HL-60 (cell line): ENCODE data around the gene AZIN2.

Source experiments
- GABPA ChIP-seq: IDR thresholded peaks from 2 replicates; pipeline ENCODE4 v1.6.1; 2012; ENCODE audit warnings: low read depth
- TF ChIP-seq, protein P1 (sequence below): IDR thresholded peaks from one replicate; pipeline ENCODE4 v1.5.1; 2011; ENCODE audit warnings: low read length, control low read depth, inconsistent platforms; ENCODE audit not compliant: insufficient read depth
- TF ChIP-seq, protein P2 (sequence below): IDR thresholded peaks from 2 replicates; pipeline ENCODE4 v1.6.1; 2012; ENCODE audit warnings: low read depth; ENCODE audit not compliant: insufficient replicate concordance

DNA sequence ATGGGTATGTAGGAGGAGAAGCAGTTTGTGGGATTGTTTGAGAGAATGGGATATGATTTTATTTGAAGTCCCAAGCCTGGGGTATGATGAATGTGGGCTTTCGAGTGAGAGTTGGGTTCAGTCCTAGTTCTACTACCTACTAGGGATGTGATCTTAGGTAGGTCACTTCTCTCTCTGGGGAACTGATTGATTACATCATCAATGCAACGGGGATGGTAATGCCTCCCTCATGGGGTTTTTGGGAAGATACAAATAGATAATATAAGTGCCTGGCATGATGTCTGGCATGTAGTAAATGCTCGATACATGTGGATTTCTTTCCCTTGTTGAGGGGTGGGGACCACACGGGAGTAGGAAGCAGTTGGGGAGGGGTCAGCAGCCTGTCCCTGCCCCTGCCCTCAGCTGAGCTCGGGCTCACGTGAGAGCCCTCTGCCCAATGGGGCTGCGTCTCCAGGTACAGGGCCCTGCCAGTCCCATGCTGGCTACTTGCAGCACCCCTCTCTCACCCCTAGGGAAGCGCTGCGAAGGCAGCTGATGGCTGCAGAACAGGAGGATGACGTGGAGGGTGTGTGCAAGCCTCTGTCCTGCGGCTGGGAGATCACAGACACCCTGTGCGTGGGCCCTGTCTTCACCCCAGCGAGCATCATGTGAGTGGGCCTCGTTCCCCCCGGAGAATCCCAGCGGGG lies 38.7 kb downstream of the AZIN2 start:
- TF ChIP-seq, protein P1, sequence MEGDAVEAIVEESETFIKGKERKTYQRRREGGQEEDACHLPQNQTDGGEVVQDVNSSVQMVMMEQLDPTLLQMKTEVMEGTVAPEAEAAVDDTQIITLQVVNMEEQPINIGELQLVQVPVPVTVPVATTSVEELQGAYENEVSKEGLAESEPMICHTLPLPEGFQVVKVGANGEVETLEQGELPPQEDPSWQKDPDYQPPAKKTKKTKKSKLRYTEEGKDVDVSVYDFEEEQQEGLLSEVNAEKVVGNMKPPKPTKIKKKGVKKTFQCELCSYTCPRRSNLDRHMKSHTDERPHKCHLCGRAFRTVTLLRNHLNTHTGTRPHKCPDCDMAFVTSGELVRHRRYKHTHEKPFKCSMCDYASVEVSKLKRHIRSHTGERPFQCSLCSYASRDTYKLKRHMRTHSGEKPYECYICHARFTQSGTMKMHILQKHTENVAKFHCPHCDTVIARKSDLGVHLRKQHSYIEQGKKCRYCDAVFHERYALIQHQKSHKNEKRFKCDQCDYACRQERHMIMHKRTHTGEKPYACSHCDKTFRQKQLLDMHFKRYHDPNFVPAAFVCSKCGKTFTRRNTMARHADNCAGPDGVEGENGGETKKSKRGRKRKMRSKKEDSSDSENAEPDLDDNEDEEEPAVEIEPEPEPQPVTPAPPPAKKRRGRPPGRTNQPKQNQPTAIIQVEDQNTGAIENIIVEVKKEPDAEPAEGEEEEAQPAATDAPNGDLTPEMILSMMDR: no peak
- TF ChIP-seq, protein P2, sequence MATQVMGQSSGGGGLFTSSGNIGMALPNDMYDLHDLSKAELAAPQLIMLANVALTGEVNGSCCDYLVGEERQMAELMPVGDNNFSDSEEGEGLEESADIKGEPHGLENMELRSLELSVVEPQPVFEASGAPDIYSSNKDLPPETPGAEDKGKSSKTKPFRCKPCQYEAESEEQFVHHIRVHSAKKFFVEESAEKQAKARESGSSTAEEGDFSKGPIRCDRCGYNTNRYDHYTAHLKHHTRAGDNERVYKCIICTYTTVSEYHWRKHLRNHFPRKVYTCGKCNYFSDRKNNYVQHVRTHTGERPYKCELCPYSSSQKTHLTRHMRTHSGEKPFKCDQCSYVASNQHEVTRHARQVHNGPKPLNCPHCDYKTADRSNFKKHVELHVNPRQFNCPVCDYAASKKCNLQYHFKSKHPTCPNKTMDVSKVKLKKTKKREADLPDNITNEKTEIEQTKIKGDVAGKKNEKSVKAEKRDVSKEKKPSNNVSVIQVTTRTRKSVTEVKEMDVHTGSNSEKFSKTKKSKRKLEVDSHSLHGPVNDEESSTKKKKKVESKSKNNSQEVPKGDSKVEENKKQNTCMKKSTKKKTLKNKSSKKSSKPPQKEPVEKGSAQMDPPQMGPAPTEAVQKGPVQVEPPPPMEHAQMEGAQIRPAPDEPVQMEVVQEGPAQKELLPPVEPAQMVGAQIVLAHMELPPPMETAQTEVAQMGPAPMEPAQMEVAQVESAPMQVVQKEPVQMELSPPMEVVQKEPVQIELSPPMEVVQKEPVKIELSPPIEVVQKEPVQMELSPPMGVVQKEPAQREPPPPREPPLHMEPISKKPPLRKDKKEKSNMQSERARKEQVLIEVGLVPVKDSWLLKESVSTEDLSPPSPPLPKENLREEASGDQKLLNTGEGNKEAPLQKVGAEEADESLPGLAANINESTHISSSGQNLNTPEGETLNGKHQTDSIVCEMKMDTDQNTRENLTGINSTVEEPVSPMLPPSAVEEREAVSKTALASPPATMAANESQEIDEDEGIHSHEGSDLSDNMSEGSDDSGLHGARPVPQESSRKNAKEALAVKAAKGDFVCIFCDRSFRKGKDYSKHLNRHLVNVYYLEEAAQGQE: no peak
- TF ChIP-seq GABPA: no peak
